WI38 (cell line): ENCODE results near the gene GNAI1.
"Not testable (repeated sequence)": the region's sequence is repeated elsewhere in the genome, so short reads cannot be mapped to it uniquely, and the experiment has no call there.

ENCODE experiments used
- H3K4me3 ChIP-seq: 2 replicates; pipeline ENCODE4 v1.5.1; 2011; ENCODE audit warnings: low read depth, mild to moderate bottlenecking, control low read depth, low read length
- CTCF ChIP-seq: IDR thresholded peaks from 2 replicates; pipeline ENCODE4 v1.5.1; 2012; ENCODE audit warnings: low read depth, mild to moderate bottlenecking, control low read depth, low read length

Gene GNAI1

GRCh38 chr7:80150611-80151273 is 16.1 kb downstream of the GNAI1 start:
- H3K4me3 ChIP-seq = no peak overlapping the region
- no peak for TF ChIP-seq CTCF

GRCh38 chr7:80151274-80151665 is 16.6 kb downstream of the GNAI1 start:
- TF ChIP-seq CTCF = no peak
- no peak overlapping the region for H3K4me3 ChIP-seq

GRCh38 chr7:80153446-80153845 is 18.8 kb downstream of the GNAI1 start:
- no peak overlapping the region for H3K4me3 ChIP-seq
- TF ChIP-seq CTCF = no peak

GRCh38 chr7:80154656-80155333 is 20.2 kb downstream of the GNAI1 start:
- no peak overlapping the region for H3K4me3 ChIP-seq
- TF ChIP-seq CTCF = no peak

- no peak overlapping the region for H3K4me3 ChIP-seq
- TF ChIP-seq CTCF = no peak
These were observed 20.7 kb downstream of the GNAI1 start for GRCh38 chr7:80155374-80155773.

GRCh38 chr7:80157770-80158169 is 23.1 kb downstream of the GNAI1 start:
- H3K4me3 ChIP-seq = not testable (repeated sequence)

GRCh38 chr7:80159802-80160201 is 25.2 kb downstream of the GNAI1 start:
- H3K4me3 ChIP-seq = no peak overlapping the region
- no peak for TF ChIP-seq CTCF
